Right ventricle myocardium superior (tissue), 1 donor: ENCODE results near the gene ATG14. TPM values are rescaled to one million over a fixed set of nuclear protein-coding genes. Genes with fewer than 3 reads are reported as not detected.
A peak's percentile ranks its signal among the peaks of the same experiment; 100 is the strongest.
"Not testable (repeated sequence)": the region's sequence is repeated elsewhere in the genome, so short reads cannot be mapped to it uniquely, and the experiment has no call there.

Experiments
- ATAC-seq: fragments of 200-7000 bp; cut with Tn5 transposase; one replicate; pipeline ENCODE4 v1.9.1; 2020; ENCODE audit warnings: mild to moderate bottlenecking; ENCODE audit not compliant: poor library complexity
- DNase-seq: peaks from one replicate; pipeline ENCODE4 v3.0.0-alpha.2; 2020
- intact Hi-C: fragments of 100-400 bp; cut with DNase I; formaldehyde crosslinking; loops from one replicate; pipeline ENCODE4 v1.11.2; 2022
- total RNA-seq: library from RNA; stranded (reverse); fragmentation: NEBNext Ultra II Directional; extraction: Animal tissue kit (Norgen Biotek cat#: 25700); gene quantifications from one replicate; pipeline ENCODE4 v1.2.1, GENCODE V29; 2021
- donor health status: DM: no; HTN: yes; CAD: no; lungs with severe emphysema.

ATG14 gene
- total RNA-seq, 1 donor from 2014 or later, result 12.3 TPM

- intact Hi-C loops, result no loop called here
- no peak for DNase-seq
- peak; percentile 80 for ATAC-seq
These were observed 26.5 kb upstream of the ATG14 start for GRCh38 chr14:55438066-55438683.

GRCh38 chr14:55436931-55437330, 25.3 kb upstream of the ATG14 start:
- DNase-seq (no peak), ATAC-seq (no peak)
- intact Hi-C loops, result no loop called here

GRCh38 chr14:55436519-55436918, 24.9 kb upstream of the ATG14 start:
- ATAC-seq (no peak), DNase-seq (no peak)
- intact Hi-C loops, result no loop called here

GRCh38 chr14:55434805-55435174, 23.2 kb upstream of the ATG14 start:
- intact Hi-C loops, result no loop called here
- DNase-seq, result no peak
- ATAC-seq, result no peak

GRCh38 chr14:55433880-55434804, 22.5 kb upstream of the ATG14 start:
- ATAC-seq (no peak), DNase-seq (no peak)
- intact Hi-C loops, result no loop called here

GRCh38 chr14:55432628-55433027, 21.0 kb upstream of the ATG14 start:
- peak; percentile 30 for ATAC-seq
- intact Hi-C loops, result no loop called here
- no peak for DNase-seq

GRCh38 chr14:55430024-55430690, 18.5 kb upstream of the ATG14 start:
- peak; percentile 88 for ATAC-seq
- intact Hi-C loops, result no loop called here
- DNase-seq, result no peak

GRCh38 chr14:55427439-55427838, 15.8 kb upstream of the ATG14 start:
- ATAC-seq, result no peak
- DNase-seq, result no peak
- intact Hi-C loops, result loop anchor here (10.0 kb wide), 1 partner anchor 213 kb away; no protein-coding TSS in a partner anchor

GRCh38 chr14:55426891-55427290, 15.3 kb upstream of the ATG14 start:
- DNase-seq (no peak), ATAC-seq (no peak)
- intact Hi-C loops, result loop anchor here (10.0 kb wide), 1 partner anchor 212 kb away; no protein-coding TSS in a partner anchor

- no peak for DNase-seq
- no peak for ATAC-seq
- intact Hi-C loops, result loop anchor here (10.0 kb wide), 1 partner anchor 210 kb away; no protein-coding TSS in a partner anchor
These were observed 13.5 kb upstream of the ATG14 start for GRCh38 chr14:55425091-55425490.

- DNase-seq (no peak), ATAC-seq (no peak)
- intact Hi-C loops, result loop anchor here (10.0 kb wide), 1 partner anchor 209 kb away; no protein-coding TSS in a partner anchor
These were observed 12.3 kb upstream of the ATG14 start for GRCh38 chr14:55423969-55424368.

- intact Hi-C loops, result loop anchor here (10.0 kb wide), 1 partner anchor 208 kb away; no protein-coding TSS in a partner anchor
- not testable (repeated sequence) for DNase-seq
These were observed 10.7 kb upstream of the ATG14 start for GRCh38 chr14:55422338-55422737.

GRCh38 chr14:55419663-55420062, 8.0 kb upstream of the ATG14 start:
- ATAC-seq, result no peak
- intact Hi-C loops, result loop anchor here (10.0 kb wide), 1 partner anchor 205 kb away; no protein-coding TSS in a partner anchor
- DNase-seq, result no peak

More at GRCh38 chr14:55422338-55422737, 10.7 kb upstream of the ATG14 start:
- ATAC-seq, result not testable (repeated sequence)

- no peak for DNase-seq
- ATAC-seq, result no peak
- intact Hi-C loops, result no loop called here
These were observed 6.8 kb upstream of the ATG14 start for GRCh38 chr14:55418411-55418810.

- ATAC-seq (peak; percentile 58), DNase-seq (no peak)
- intact Hi-C loops, result no loop called here
These were observed 6.3 kb upstream of the ATG14 start for GRCh38 chr14:55417955-55418354.

GRCh38 chr14:55416866-55417265, 5.2 kb upstream of the ATG14 start:
- DNase-seq (no peak), ATAC-seq (no peak)
- intact Hi-C loops, result no loop called here

- ATAC-seq (no peak), DNase-seq (no peak)
- intact Hi-C loops, result loop anchor here (5.0 kb wide), 1 partner anchor 142 kb away; the partner anchor contains the start of gene FBXO34
These were observed 2.9 kb upstream of the ATG14 start for GRCh38 chr14:55414551-55414950.

GRCh38 chr14:55412676-55413075, 1.0 kb upstream of the ATG14 start:
- DNase-seq, result no peak
- ATAC-seq, result no peak
- intact Hi-C loops, result loop anchor here (5.0 kb wide), 1 partner anchor 140 kb away; the partner anchor contains the start of gene FBXO34

GRCh38 chr14:55410876-55411275, 754 bp downstream of the ATG14 start:
- ATAC-seq, result peak; percentile 16

More at GRCh38 chr14:55410876-55411275, 754 bp downstream of the ATG14 start:
- intact Hi-C loops, result loop anchor here (5.0 kb wide), 1 partner anchor 139 kb away; the partner anchor contains the start of gene FBXO34
- no peak for DNase-seq
